H9 (cell line): ENCODE results near the gene NEK11. TPM values are rescaled to one million over a fixed set of nuclear protein-coding genes. Genes with fewer than 3 reads are reported as not detected.

Experiments
- DNase-seq: peaks from one replicate; pipeline ENCODE4 v3.0.0-alpha.2; 2017
- H2AFZ ChIP-seq: one replicate; pipeline ENCODE4 v1.6.1; 2013; ENCODE audit warnings: mild to moderate bottlenecking, low read length, control low read depth, moderate library complexity
- H2AK5ac ChIP-seq: 2 replicates; pipeline ENCODE4 v1.6.1; 2013; ENCODE audit warnings: low read length, control low read depth, mixed read lengths; ENCODE audit not compliant: insufficient read length
- H2BK120ac ChIP-seq: one replicate; pipeline ENCODE4 v1.6.1; 2013; ENCODE audit warnings: low read depth, mild to moderate bottlenecking, low read length, control low read depth, inconsistent platforms; ENCODE audit not compliant: poor library complexity, severe bottlenecking
- H2BK12ac ChIP-seq: 2 replicates; pipeline ENCODE4 v1.6.1; 2013; ENCODE audit warnings: low read length, control low read depth, mixed read lengths, low read depth; ENCODE audit not compliant: insufficient read length
- H2BK15ac ChIP-seq: 2 replicates; pipeline ENCODE4 v1.6.1; 2013; ENCODE audit warnings: low read depth, low read length, control low read depth
- H2BK20ac ChIP-seq: one replicate; pipeline ENCODE4 v1.6.1; 2013; ENCODE audit warnings: low read depth, mild to moderate bottlenecking, low read length, control low read depth, inconsistent platforms; ENCODE audit not compliant: poor library complexity, severe bottlenecking
- H2BK5ac ChIP-seq: 2 replicates; pipeline ENCODE4 v1.6.1; 2013; ENCODE audit warnings: low read length, control low read depth, mixed read lengths; ENCODE audit not compliant: insufficient read length
- H3K14ac ChIP-seq: 2 replicates; pipeline ENCODE4 v1.6.1; 2013; ENCODE audit warnings: low read length, control low read depth; ENCODE audit not compliant: insufficient read depth
- H3K18ac ChIP-seq: 2 replicates; pipeline ENCODE4 v1.6.1; 2013; ENCODE audit warnings: low read depth, mild to moderate bottlenecking, mixed read lengths, low read length, control low read depth; ENCODE audit not compliant: insufficient read length
- H3K23ac ChIP-seq: 2 replicates; pipeline ENCODE4 v1.6.1; 2013; ENCODE audit warnings: low read length, control low read depth, mixed read lengths, low read depth; ENCODE audit not compliant: insufficient read length
- H3K23me2 ChIP-seq: 2 replicates; pipeline ENCODE4 v1.6.1; 2013; ENCODE audit warnings: low read depth, mild to moderate bottlenecking, mixed read lengths, low read length, control low read depth; ENCODE audit not compliant: insufficient read length, poor library complexity, severe bottlenecking
- H3K27ac ChIP-seq: 2 replicates; pipeline ENCODE4 v1.5.1; 2013; ENCODE audit warnings: low read length, control low read depth, mixed read lengths, low read depth; ENCODE audit not compliant: insufficient read length
- H3K27me3 ChIP-seq: 2 replicates; pipeline ENCODE4 v1.6.1; 2013; ENCODE audit warnings: low read length, control low read depth, inconsistent platforms; ENCODE audit not compliant: insufficient read depth
- H3K4ac ChIP-seq: 2 replicates; pipeline ENCODE4 v1.6.1; 2013; ENCODE audit warnings: low read depth, mild to moderate bottlenecking, control low read depth, inconsistent platforms, low read length, moderate library complexity
- H3K4me1 ChIP-seq: 2 replicates; pipeline ENCODE4 v1.6.1; 2013; ENCODE audit warnings: low read length, control low read depth, inconsistent platforms; ENCODE audit not compliant: insufficient read depth
- H3K4me2 ChIP-seq: 2 replicates; pipeline ENCODE4 v1.6.1; 2013; ENCODE audit warnings: low read length, control low read depth, mixed read lengths; ENCODE audit not compliant: insufficient read length, insufficient read depth
- H3K56ac ChIP-seq: 2 replicates; pipeline ENCODE4 v1.6.1; 2013; ENCODE audit warnings: low read depth, mild to moderate bottlenecking, mixed read lengths, low read length, control low read depth; ENCODE audit not compliant: insufficient read length
- H3K79me1 ChIP-seq: 2 replicates; pipeline ENCODE4 v1.6.1; 2013; ENCODE audit warnings: low read depth, mild to moderate bottlenecking, moderate library complexity, low read length, control low read depth, inconsistent platforms; ENCODE audit not compliant: insufficient read depth, poor library complexity, severe bottlenecking
- H3K79me2 ChIP-seq: 2 replicates; pipeline ENCODE4 v1.6.1; 2013; ENCODE audit warnings: low read length, control low read depth, inconsistent platforms; ENCODE audit not compliant: insufficient read depth
- H3K9ac ChIP-seq: 2 replicates; pipeline ENCODE4 v1.6.1; 2013; ENCODE audit warnings: low read length, control low read depth, mixed read lengths; ENCODE audit not compliant: insufficient read length; ENCODE audit errors: extremely low read depth
- H3K9me3 ChIP-seq: one replicate; pipeline ENCODE4 v1.6.1; 2013; ENCODE audit warnings: low read depth, low read length, inconsistent platforms; ENCODE audit not compliant: control insufficient read depth
- H3T11ph ChIP-seq: one replicate; pipeline ENCODE4 v1.6.1; 2013; ENCODE audit warnings: mild to moderate bottlenecking, low read length, control low read depth, inconsistent platforms
- H4K20me1 ChIP-seq: one replicate; pipeline ENCODE4 v1.6.1; 2013; ENCODE audit not compliant: control insufficient read depth, insufficient read length, insufficient read depth
- H4K5ac ChIP-seq: 2 replicates; pipeline ENCODE4 v1.6.1; 2013; ENCODE audit warnings: low read depth, mild to moderate bottlenecking, mixed read lengths, low read length, control low read depth; ENCODE audit not compliant: insufficient read length
- H4K8ac ChIP-seq: replicated peaks from 2 replicates; pipeline ENCODE4 v1.6.1; 2013; ENCODE audit warnings: low read length, control low read depth, mixed read lengths, low read depth; ENCODE audit not compliant: insufficient read length
- H4K91ac ChIP-seq: 2 replicates; pipeline ENCODE4 v1.6.1; 2013; ENCODE audit warnings: low read depth, mild to moderate bottlenecking, moderate library complexity, mixed read lengths, low read length, control low read depth; ENCODE audit not compliant: insufficient read length
- H3K27ac Mint-ChIP-seq, 3 experiments: 2 replicates in 2 of 3; 3 replicates in 1 of 3; pipeline ENCODE4 v1.8.0; 2020 to 2021; ENCODE audit warnings: mixed read lengths in 3 of 3, mild to moderate bottlenecking in 1 of 3, moderate library complexity in 1 of 3
- H3K27me3 Mint-ChIP-seq: 2 replicates; pipeline ENCODE4 v1.8.0; 2021; ENCODE audit warnings: low read depth, mild to moderate bottlenecking, moderate library complexity, mixed read lengths
- H3K36me3 Mint-ChIP-seq, 3 experiments: 2 replicates in 2 of 3; 3 replicates in 1 of 3; pipeline ENCODE4 v1.8.0; 2020 to 2021; ENCODE audit warnings: low read depth in 3 of 3, mixed read lengths in 3 of 3; ENCODE audit not compliant: insufficient read depth in 1 of 3
- H3K4me1 Mint-ChIP-seq, 2 experiments: 2 replicates each; pipeline ENCODE4 v1.8.0; 2020; ENCODE audit warnings: mixed read lengths in 2 of 2
- H3K4me3 Mint-ChIP-seq, 2 experiments: 2 replicates in 1 of 2; 3 replicates in 1 of 2; pipeline ENCODE4 v1.8.0; 2020 to 2021; ENCODE audit warnings: mild to moderate bottlenecking in 2 of 2, mixed read lengths in 2 of 2, moderate library complexity in 1 of 2
- H3K9me3 Mint-ChIP-seq, 2 experiments: 2 replicates in 1 of 2; 3 replicates in 1 of 2; pipeline ENCODE4 v1.8.0; 2020; ENCODE audit warnings: mild to moderate bottlenecking in 2 of 2, mixed read lengths in 2 of 2, moderate library complexity in 1 of 2
- WGBS: extraction: QIAGEN DNeasy Blood & Tissue Kit; methylation state at CpG from one replicate; pipeline ENCODE4 v1.1.7; 2013; ENCODE audit warnings: missing lambda C conversion rate, low lambda C conversion rate, mixed read lengths; ENCODE audit not compliant: insufficient read length; ENCODE audit errors: extremely low coverage; 5-methylcytosine and 5-hydroxymethylcytosine counted together
- total RNA-seq: library from RNA; stranded (reverse); gene quantifications from 2 replicates; pipeline ENCODE4 v1.2.1, GENCODE V29; 2021
- TF ChIP-seq, protein P1 (sequence below): fragments of 200-600 bp; sonication (generic); conservative IDR thresholded peaks from 3 replicates; pipeline ENCODE4 v1.8.0; 2021; ENCODE audit warnings: antibody characterized with exemption, mild to moderate bottlenecking

NEK11 gene
- total RNA-seq, 1 experiment from 2014 or later = 2.5 TPM

DNA sequence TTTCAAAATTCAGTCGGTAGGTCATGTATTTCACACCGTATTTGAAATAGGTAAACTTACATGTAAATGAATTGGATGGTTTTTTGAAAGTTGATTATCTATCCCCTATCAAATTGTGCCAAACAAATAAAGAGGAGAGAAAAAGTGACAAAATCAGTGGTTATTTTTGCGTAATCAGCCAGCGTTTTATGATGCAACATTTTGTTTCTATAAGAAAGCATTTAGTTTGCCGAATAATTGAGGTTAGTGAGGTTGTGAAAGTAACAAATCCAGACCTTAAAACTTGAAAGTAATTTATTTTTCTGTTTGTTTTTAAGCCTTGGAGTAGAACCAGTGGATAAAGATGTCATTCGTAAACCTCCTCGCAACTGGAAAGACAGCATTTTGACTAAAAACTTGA is 29.4 kb upstream of the NEK11 start:
- Histone ChIP-seq H3K9me3 (no peaks in the 10 kb centered on the region), H2BK5ac (no peak overlapping the region), H2BK20ac (no peak overlapping the region), H2BK15ac (no peak overlapping the region), H3K14ac (no peak overlapping the region), H3K27me3 (no peaks in the 10 kb centered on the region), H3K56ac (no peak overlapping the region), H3K27ac (no peak overlapping the region), H2BK120ac (no peak overlapping the region), H3T11ph (no peak overlapping the region), H3K23me2 (no peaks in the 10 kb centered on the region), H3K9ac (no peak overlapping the region), H2AK5ac (no peak overlapping the region), H4K20me1 (no peaks in the 10 kb centered on the region), H4K5ac (no peak overlapping the region), H3K23ac (no peak overlapping the region), H3K4me2 (no peak overlapping the region), H3K4ac (no peak overlapping the region), H2AFZ (no peak overlapping the region), H3K4me1 (no peaks in the 10 kb centered on the region), H4K91ac (no peak overlapping the region), H4K8ac (no peak overlapping the region), H3K18ac (no peak overlapping the region), H3K79me1 (no peaks in the 10 kb centered on the region), H2BK12ac (no peak overlapping the region), H3K79me2 (no peaks in the 10 kb centered on the region)
- no CpG with 5 or more reads among the region's 7 CpGs for WGBS
- Mint-ChIP-seq H3K36me3 (peaks cover 2 to 28% (median 24%) of the 10 kb centered on the region in 3 experiments; a peak in 6 of 7 replicates), H3K27me3 (no peaks in the 10 kb centered on the region), H3K4me1 (no peaks in the 10 kb centered on the region), H3K4me3 (no peak overlapping the region), H3K9me3 (no peaks in the 10 kb centered on the region), H3K27ac (no peak overlapping the region; a peak in 1 of 7 replicates)
- TF ChIP-seq, protein P1, sequence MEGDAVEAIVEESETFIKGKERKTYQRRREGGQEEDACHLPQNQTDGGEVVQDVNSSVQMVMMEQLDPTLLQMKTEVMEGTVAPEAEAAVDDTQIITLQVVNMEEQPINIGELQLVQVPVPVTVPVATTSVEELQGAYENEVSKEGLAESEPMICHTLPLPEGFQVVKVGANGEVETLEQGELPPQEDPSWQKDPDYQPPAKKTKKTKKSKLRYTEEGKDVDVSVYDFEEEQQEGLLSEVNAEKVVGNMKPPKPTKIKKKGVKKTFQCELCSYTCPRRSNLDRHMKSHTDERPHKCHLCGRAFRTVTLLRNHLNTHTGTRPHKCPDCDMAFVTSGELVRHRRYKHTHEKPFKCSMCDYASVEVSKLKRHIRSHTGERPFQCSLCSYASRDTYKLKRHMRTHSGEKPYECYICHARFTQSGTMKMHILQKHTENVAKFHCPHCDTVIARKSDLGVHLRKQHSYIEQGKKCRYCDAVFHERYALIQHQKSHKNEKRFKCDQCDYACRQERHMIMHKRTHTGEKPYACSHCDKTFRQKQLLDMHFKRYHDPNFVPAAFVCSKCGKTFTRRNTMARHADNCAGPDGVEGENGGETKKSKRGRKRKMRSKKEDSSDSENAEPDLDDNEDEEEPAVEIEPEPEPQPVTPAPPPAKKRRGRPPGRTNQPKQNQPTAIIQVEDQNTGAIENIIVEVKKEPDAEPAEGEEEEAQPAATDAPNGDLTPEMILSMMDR = no peak
- DNase-seq = no peak
